OCI-LY3 (cell line): ENCODE measurements around the gene MEPCE.

ENCODE experiments used
- CTCF ChIP-seq: fragments of 200-600, 300-600 bp; sonication (generic); IDR thresholded peaks from 2 replicates; pipeline ENCODE4 v1.5.1; 2014; ENCODE audit warnings: antibody characterized with exemption, low read length, low read depth
- EZH2phosphoT487 ChIP-seq: fragments of 200-600 bp; shearing (Covaris generic); IDR thresholded peaks from 2 replicates; pipeline ENCODE4 v1.6.1; 2018; ENCODE audit warnings: antibody characterized with exemption, mixed run types, low read depth

GRCh38 chr7:100427762-100428198 lies 1.9 kb upstream of the MEPCE start:
- TF ChIP-seq CTCF (no peak), EZH2phosphoT487 (no peak)
